Stimulated activated CD4-positive, alpha-beta T cell treated with anti-CD3 and anti-CD28 coated beads, Interleukin-4, amount 100 ng/mL, for 4 hours (primary cell): ENCODE data around the gene NR2F1-AS1.
"Not testable (repeated sequence)": the region's sequence is repeated elsewhere in the genome, so short reads cannot be mapped to it uniquely, and the experiment has no call there.

Experiments
- DNase-seq, 2 experiments: peaks; one replicate each; pipeline ENCODE4 v3.0.0-alpha.2; 2020

Gene NR2F1-AS1

DNA sequence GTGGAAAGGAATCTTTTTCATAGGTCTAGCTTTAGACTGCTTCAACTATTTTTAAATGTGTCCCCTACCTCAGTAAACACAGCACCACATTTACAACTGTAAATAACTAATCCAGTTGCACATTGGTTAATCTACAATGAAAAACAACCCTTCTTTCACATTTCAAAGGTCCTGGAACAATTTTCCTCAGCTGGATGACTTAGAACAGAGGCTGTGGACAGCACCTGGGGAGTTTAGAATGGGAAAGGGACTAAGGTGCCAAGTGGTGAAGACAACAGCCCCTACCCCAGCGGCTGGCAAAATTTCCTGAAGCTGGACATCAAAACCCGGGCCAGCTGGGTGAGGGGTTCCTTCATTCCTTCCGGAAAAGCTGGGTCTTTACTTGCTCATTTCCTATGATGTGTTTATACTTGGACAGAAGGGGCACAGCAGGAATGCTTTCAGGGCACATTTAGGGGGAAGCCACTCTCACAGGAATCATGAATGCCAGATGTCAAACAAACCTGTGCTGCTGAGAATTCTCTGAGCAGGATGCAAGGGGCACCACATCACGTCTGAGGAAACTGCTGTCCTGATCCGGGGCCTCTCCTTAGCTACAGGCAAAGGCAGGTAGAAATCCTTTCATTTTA lies 158.3 kb downstream of the NR2F1-AS1 start:
- no peak for DNase-seq

GRCh38 chr5:93421987-93422401 lies 159.0 kb downstream of the NR2F1-AS1 start:
- no peak for DNase-seq

DNA sequence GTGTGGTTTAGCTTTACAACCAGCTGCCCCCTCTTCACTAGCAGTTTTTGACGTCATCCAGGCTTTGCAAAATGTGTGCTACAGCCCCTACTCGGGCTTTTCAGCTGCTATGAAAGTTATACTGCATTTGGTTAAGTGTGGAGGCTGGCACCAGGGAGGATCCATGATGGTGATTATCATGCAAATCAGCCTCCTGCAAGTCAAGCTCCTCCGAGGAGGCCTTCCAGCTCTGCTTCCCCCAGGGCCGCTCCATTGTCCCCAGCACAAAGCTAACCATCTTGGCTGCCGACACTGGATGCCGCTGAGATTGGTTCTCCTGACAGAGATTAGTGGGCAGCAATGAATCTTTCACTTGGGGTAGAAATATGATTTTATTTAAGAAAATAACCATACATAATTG lies 159.6 kb downstream of the NR2F1-AS1 start:
- no peak for DNase-seq

DNA sequence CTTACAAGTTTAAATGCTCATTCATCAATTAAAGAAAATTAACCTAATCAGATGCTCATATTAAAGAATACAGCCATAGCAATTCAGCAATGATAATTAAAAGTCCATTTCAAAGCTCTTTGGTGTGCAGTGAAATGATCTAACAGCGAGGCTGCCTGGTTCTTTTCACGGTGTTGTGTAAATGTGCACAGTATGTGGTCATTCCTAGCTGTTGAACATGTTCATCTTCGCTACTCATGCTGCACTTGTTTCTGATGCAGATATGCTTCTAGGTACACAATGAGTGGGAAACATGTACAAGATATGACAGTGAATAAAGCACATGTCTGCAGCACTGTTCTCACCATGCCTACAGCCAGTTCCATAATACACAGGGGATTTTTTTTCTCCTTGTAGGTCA lies 163.5 kb downstream of the NR2F1-AS1 start:
- no peak for DNase-seq

GRCh38 chr5:93415819-93416218 lies 165.2 kb downstream of the NR2F1-AS1 start:
- DNase-seq, result no peak

DNA sequence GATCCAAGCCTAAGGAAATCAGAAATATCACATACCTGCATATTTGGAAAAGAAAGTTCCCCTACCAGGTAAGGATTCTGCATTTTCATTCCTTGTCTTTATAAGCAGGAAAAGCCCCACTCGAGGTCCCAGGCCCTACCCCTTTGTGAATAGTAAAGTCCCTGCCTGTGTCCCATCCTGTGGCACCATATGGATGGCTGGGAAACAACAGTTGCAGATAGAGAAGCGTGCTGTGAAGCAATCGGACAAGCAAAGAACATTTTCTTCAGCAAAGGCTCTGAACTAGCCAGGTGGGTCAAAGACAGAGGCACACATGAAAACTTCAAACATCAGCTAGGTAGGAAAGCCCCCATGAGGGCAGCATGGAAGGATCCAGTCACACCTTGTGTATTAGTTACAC lies 169.3 kb downstream of the NR2F1-AS1 start:
- DNase-seq, result no peak

GRCh38 chr5:93409691-93410090 lies 171.3 kb downstream of the NR2F1-AS1 start:
- DNase-seq, result no peak

- no peak for DNase-seq
Observed at GRCh38 chr5:93407454-93407853, 173.6 kb downstream of the NR2F1-AS1 start.

- DNase-seq, result no peak
Observed at GRCh38 chr5:93406971-93407401, 174.0 kb downstream of the NR2F1-AS1 start.

DNA sequence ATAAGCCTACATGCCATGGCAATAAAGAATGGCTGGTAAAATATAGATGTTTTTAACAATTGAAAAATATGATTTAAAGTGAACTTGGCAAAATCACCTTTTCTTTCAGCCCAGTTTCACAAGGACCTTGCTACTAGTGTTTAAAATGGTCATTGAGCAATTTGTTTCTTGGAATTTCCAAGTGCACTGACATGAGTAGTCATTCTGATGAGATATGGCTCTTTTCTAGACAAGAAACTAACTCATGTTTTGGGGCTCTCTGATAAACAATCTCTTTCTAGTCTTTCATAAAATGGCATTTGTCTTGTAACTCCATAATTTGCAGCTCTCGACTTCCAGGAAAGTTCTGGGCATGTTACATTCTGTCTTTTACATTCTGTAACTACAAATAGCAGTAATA lies 176.8 kb downstream of the NR2F1-AS1 start:
- no peak for DNase-seq

DNA sequence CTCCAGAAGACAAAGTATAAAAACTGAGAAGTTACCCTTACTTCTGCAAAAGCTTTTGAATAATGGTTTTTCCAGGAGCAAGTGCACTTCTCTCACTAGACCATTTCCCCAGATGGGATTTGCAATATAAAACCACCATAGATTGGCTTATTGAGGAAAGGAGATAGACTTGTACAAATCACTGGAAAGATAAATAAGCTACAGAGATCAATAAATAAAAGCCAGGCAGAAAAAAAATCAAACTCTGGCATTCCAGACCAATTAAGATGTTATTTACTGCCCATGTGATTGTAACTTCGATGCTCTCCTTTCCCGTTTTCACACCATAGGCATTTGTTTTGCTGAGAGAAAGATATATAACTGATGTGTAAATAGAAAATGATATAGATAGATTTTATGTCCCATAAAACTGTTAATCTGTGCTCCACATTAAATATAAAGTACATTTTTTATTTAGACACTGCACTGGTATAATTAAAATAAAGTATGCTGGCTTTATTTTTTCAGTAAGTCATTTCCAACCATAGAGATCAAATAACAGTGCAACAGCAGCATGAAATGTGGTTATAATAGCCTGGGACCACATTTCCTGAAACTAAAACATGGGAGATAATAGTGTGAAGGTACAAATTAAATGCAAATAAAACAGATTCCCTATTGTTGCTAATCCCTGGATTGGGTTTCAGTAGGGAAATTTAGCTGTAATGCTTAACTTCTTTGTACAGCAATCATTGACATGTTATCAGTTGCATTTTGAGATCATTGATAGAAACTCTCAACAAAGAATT lies 177.7 kb downstream of the NR2F1-AS1 start:
- DNase-seq, result no peak

DNA sequence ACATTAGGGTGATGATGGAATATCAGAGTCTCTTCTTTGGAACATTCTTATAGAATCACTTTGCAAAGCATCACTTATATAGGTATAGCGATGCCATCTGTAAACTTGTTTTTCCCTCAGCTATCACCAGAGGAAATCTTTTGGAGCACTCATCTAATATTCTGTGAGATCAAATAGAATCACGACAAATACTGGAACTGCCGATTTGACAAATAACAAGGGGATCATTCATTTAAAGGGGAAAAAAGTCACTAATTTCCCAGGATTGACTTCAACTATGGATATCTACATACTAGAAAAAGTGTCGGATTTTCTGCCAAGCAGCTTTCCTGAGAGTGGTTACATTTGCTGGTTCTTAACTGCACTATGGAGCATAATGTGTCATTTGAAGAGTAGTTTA lies 178.6 kb downstream of the NR2F1-AS1 start:
- no peak for DNase-seq

GRCh38 chr5:93401634-93402213 lies 179.3 kb downstream of the NR2F1-AS1 start:
- DNase-seq, result no peak

- no peak for DNase-seq
Observed at GRCh38 chr5:93399675-93400074, 181.3 kb downstream of the NR2F1-AS1 start.

- no peak for DNase-seq
Observed at GRCh38 chr5:93395971-93396379, 185.0 kb downstream of the NR2F1-AS1 start.

- no peak for DNase-seq
Observed at GRCh38 chr5:93395010-93395409, 186.0 kb downstream of the NR2F1-AS1 start.

DNA sequence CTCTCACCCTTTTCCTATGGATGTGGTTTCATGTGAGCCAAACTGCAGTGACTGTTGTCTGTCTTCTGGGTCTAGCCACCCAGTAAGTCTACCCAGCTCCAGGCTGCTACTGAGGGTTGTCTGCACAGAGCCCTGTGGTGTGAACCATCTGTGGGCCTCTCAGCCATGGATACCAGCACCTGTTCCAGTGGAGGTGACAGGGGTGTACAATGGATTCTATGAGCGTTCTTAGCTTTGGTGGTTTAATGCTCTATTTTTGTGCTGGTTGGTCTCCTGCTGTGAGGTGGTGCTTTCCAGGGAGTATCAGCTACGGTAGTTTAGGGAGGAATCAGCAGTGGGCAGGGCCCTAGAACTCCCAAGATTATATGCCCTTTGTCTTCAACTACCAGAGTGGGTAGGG lies 186.7 kb downstream of the NR2F1-AS1 start:
- DNase-seq, result no peak

- DNase-seq, result not testable (repeated sequence)
Observed at GRCh38 chr5:93391169-93391568, 189.8 kb downstream of the NR2F1-AS1 start.

- DNase-seq, result no peak
Observed at GRCh38 chr5:93385655-93386054, 195.4 kb downstream of the NR2F1-AS1 start.

DNA sequence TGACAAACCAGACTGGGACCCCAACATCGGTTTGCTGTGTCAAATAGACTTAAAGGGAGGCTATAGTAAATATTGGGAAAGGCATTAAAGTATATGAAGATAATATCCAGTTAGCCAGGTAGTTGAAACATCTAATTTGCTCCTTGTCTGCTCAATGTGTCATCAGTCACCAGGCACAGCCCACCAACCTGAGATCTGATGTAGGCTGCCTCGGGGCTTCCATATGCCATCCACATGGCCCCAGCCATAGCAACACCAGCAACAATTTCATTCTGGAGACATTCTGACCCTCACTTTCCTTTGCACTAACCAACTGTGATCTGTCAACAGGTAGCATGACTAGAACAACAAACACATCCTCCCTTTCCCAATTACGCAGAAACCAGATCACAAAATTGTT lies 196.0 kb downstream of the NR2F1-AS1 start:
- no peak for DNase-seq

- no peak for DNase-seq
Observed at GRCh38 chr5:93384026-93384425, 197.0 kb downstream of the NR2F1-AS1 start.

DNA sequence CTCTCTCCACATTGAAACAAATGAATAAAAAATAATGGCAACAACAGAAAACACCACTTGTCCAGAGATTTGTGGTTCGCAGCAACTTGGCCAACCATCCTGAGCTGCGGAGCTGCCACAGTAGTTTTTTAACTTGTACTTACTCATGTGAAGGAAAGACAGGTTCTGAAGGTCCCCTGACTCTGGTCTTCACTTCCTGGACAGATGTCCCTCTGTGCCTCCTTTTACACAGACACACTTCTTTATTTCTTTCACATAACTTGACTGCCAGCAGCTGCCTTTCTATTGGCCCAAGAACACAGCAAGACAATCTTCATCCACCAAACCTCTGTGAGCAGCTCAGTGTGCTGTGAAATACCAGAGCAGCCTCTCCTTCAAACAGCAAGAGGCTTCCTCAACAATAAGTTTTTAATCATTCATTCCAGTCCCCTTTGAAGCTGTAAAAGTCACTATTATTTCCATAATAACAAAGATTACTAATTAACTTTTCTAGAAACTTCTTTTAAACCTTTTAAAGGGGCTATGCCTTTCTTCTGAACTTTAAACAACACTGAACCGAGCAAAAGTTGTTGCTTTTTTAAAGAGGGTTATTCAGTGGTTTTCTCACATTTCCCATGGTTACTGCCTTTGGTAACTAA lies 198.7 kb downstream of the NR2F1-AS1 start:
- DNase-seq, result no peak

- DNase-seq, result no peak
Observed at GRCh38 chr5:93381057-93381456, 200.0 kb downstream of the NR2F1-AS1 start.

GRCh38 chr5:93378073-93378472 lies 202.9 kb downstream of the NR2F1-AS1 start:
- no peak for DNase-seq
